ENCODE results near the gene XRN2. TPM values are rescaled to one million over a fixed set of nuclear protein-coding genes. Genes with fewer than 3 reads are reported as not detected.
A peak's percentile ranks its signal among the peaks of the same experiment; 100 is the strongest.

XRN2 gene
- total RNA-seq, 1 donor, result 125 TPM

GRCh38 chr20:21262812-21263211 lies 40.3 kb upstream of the XRN2 start:
- TF ChIP-seq, protein P1, sequence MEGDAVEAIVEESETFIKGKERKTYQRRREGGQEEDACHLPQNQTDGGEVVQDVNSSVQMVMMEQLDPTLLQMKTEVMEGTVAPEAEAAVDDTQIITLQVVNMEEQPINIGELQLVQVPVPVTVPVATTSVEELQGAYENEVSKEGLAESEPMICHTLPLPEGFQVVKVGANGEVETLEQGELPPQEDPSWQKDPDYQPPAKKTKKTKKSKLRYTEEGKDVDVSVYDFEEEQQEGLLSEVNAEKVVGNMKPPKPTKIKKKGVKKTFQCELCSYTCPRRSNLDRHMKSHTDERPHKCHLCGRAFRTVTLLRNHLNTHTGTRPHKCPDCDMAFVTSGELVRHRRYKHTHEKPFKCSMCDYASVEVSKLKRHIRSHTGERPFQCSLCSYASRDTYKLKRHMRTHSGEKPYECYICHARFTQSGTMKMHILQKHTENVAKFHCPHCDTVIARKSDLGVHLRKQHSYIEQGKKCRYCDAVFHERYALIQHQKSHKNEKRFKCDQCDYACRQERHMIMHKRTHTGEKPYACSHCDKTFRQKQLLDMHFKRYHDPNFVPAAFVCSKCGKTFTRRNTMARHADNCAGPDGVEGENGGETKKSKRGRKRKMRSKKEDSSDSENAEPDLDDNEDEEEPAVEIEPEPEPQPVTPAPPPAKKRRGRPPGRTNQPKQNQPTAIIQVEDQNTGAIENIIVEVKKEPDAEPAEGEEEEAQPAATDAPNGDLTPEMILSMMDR (IDR thresholded peaks at IDR 0.05; ENCODE audit: extremely low read depth, low read depth, low read length), result no peak
- H3K79me2 ChIP-seq (ENCODE audit: insufficient read depth, low read length), result no peaks in the 10 kb centered on the region
- no peak overlapping the region for H3K4me3 ChIP-seq (ENCODE audit: insufficient read depth, low read length)
- no peaks in the 10 kb centered on the region for H4K20me1 ChIP-seq (ENCODE audit: insufficient read depth, low read length)
- no peak overlapping the region for H3K27ac ChIP-seq (ENCODE audit: low read depth, low read length)
- H3K9me3 ChIP-seq (ENCODE audit: low read depth, low read length), result no peaks in the 10 kb centered on the region
- no peak for DNase-seq (ENCODE audit: insufficient read length, low spot score, missing footprints)
- no peak overlapping the region for H2AFZ ChIP-seq (ENCODE audit: low read length)
- peaks cover under 1% of the 10 kb centered on the region for H3K27me3 ChIP-seq (ENCODE audit: insufficient read depth, low read length)
- no peak overlapping the region for H3K4me2 ChIP-seq (ENCODE audit: insufficient read depth, low read length)
- no peaks in the 10 kb centered on the region for H3K4me1 ChIP-seq (ENCODE audit: insufficient read depth, low read length)
- H3K36me3 ChIP-seq (ENCODE audit: insufficient read depth, low read length), result no peaks in the 10 kb centered on the region

DNA sequence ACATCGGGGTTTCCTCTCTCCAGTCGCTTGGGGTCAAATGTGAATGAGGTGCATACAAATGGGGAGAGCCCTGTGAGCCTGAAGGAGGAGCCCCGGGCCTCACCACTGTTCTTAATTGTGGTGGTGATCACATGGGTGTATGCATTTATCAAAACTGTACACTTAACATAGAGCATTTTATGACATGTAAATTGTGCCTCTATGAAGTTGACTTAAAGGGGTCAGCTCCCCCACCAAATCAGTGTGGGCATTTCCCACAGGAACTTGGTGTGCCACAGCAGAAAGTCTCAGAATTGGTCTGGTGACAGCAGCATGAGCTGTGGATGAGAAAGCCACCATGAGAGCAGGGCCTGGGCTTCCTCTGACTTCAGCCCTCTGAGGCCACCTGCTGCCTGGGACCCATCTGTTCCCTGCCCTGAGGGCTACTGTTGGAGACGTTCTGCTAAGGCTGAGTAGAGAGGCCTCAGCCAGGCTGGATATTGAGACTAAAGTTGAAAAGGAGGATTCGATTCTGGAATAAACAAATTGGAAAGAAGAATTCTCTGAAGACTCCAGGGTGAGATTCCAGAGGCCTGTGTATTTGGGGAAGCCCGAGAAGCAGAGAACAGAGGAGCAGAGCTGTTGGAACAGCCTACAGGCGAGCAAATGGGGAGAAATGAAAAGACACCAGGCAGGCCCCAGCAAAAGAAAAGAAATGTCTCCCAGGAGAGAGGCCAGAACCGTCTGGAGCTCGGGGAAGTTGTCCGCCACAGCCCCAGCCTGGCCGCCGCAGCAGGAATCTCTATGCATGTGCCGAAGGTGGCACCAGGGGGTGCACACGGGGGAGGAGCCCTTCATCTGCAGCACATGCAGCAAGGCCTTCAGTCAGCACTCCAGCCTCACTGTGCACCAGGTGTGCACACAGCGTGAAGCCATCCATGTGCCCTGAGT lies 37.6 kb upstream of the XRN2 start:
- Histone ChIP-seq H3K4me2 (ENCODE audit: insufficient read depth, low read length) (no peak overlapping the region), H3K27ac (ENCODE audit: low read depth, low read length) (no peak overlapping the region), H4K20me1 (ENCODE audit: insufficient read depth, low read length) (no peaks in the 10 kb centered on the region), H3K4me3 (ENCODE audit: insufficient read depth, low read length) (no peak overlapping the region), H3K36me3 (ENCODE audit: insufficient read depth, low read length) (no peaks in the 10 kb centered on the region), H3K79me2 (ENCODE audit: insufficient read depth, low read length) (no peaks in the 10 kb centered on the region), H3K9me3 (ENCODE audit: low read depth, low read length) (no peaks in the 10 kb centered on the region), H3K27me3 (ENCODE audit: insufficient read depth, low read length) (peaks cover 5% of the 10 kb centered on the region), H3K4me1 (ENCODE audit: insufficient read depth, low read length) (no peaks in the 10 kb centered on the region), H2AFZ (ENCODE audit: low read length) (no peak overlapping the region)
- TF ChIP-seq, protein P1 (IDR thresholded peaks at IDR 0.05; ENCODE audit: extremely low read depth, low read depth, low read length), result no peak
- DNase-seq (ENCODE audit: insufficient read length, low spot score, missing footprints), result peak; percentile 67

DNA sequence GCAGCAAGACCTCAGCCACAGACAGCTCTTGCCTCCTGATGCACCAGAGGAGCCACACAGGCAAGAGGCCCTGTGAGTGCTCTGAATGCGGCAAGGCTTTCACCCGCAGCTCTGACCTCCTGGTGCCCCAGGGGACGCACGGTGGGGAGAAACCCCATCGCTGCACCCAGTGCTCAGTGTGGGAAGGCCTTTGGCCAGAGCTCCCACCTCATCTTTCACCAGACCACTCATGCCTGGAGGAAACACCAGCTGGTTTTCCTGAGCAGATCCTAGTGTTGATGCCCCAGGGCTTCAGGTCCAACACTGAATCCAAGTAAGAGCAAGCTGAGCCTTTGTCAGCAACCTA lies 37.0 kb upstream of the XRN2 start:
- H3K9me3 ChIP-seq (ENCODE audit: low read depth, low read length), result no peaks in the 10 kb centered on the region
- H3K4me2 ChIP-seq (ENCODE audit: insufficient read depth, low read length), result no peak overlapping the region
- no peaks in the 10 kb centered on the region for H3K4me1 ChIP-seq (ENCODE audit: insufficient read depth, low read length)
- H3K27ac ChIP-seq (ENCODE audit: low read depth, low read length), result no peak overlapping the region
- H3K27me3 ChIP-seq (ENCODE audit: insufficient read depth, low read length), result peaks cover 5% of the 10 kb centered on the region
- TF ChIP-seq, protein P1 (IDR thresholded peaks at IDR 0.05; ENCODE audit: extremely low read depth, low read depth, low read length), result no peak
- H3K79me2 ChIP-seq (ENCODE audit: insufficient read depth, low read length), result no peaks in the 10 kb centered on the region
- no peak for DNase-seq (ENCODE audit: insufficient read length, low spot score, missing footprints)
- no peaks in the 10 kb centered on the region for H3K36me3 ChIP-seq (ENCODE audit: insufficient read depth, low read length)
- H3K4me3 ChIP-seq (ENCODE audit: insufficient read depth, low read length), result no peak overlapping the region
- no peak overlapping the region for H2AFZ ChIP-seq (ENCODE audit: low read length)
- H4K20me1 ChIP-seq (ENCODE audit: insufficient read depth, low read length), result no peaks in the 10 kb centered on the region

- H2AFZ ChIP-seq (ENCODE audit: low read length), result no peak overlapping the region
- no peak for DNase-seq (ENCODE audit: insufficient read length, low spot score, missing footprints)
- TF ChIP-seq, protein P1 (IDR thresholded peaks at IDR 0.05; ENCODE audit: extremely low read depth, low read depth, low read length), result no peak
- H3K27me3 ChIP-seq (ENCODE audit: insufficient read depth, low read length), result peaks cover 7% of the 10 kb centered on the region
- peaks cover 4% of the 10 kb centered on the region for H3K4me1 ChIP-seq (ENCODE audit: insufficient read depth, low read length)
- no peak overlapping the region for H3K27ac ChIP-seq (ENCODE audit: low read depth, low read length)
- H3K4me3 ChIP-seq (ENCODE audit: insufficient read depth, low read length), result no peak overlapping the region
- no peaks in the 10 kb centered on the region for H3K36me3 ChIP-seq (ENCODE audit: insufficient read depth, low read length)
- H4K20me1 ChIP-seq (ENCODE audit: insufficient read depth, low read length), result no peaks in the 10 kb centered on the region
- no peak overlapping the region for H3K4me2 ChIP-seq (ENCODE audit: insufficient read depth, low read length)
- no peaks in the 10 kb centered on the region for H3K79me2 ChIP-seq (ENCODE audit: insufficient read depth, low read length)
- no peaks in the 10 kb centered on the region for H3K9me3 ChIP-seq (ENCODE audit: low read depth, low read length)
Measured at GRCh38 chr20:21269772-21270171, 33.4 kb upstream of the XRN2 start.

Measured in osteoblast (primary cell).